SK-N-SH (cell line): ENCODE results near the gene MAT1A. TPM values are rescaled to one million over a fixed set of nuclear protein-coding genes. Genes with fewer than 3 reads are reported as not detected.

Experiments
- CTCF ChIA-PET: fragments of 300-600, 350-600 bp; formaldehyde crosslinking; extraction: SDS; loops from one replicate; lab custom pipeline; 2021; lab: Yijun Ruan, JAX
- POLR2A ChIA-PET: fragments of 350-600 bp; sonication (Branson Sonifier 250); formaldehyde crosslinking; extraction: SDS; loops from one replicate; lab custom pipeline; 2020; ENCODE audit warnings: antibody characterized with exemption, inconsistent platforms; lab: Yijun Ruan, JAX
- DNase-seq: peaks from one replicate; pipeline ENCODE4 v3.0.0; 2012
- H2AFZ ChIP-seq: fragments of 200-600 bp; sonication (generic); 2 replicates; pipeline ENCODE4 v1.8.1; 2016; ENCODE audit warnings: antibody characterized with exemption, mild to moderate bottlenecking, low read depth
- H3F3A ChIP-seq: fragments of 200-600 bp; sonication (generic); replicated peaks from 2 replicates; pipeline ENCODE3; 2016; ENCODE audit warnings: antibody characterized with exemption, mild to moderate bottlenecking; ENCODE audit not compliant: insufficient read depth
- H3K27ac ChIP-seq, 2 experiments: fragments of 200-500 bp in 1 of 2; fragments of 200-600 bp in 1 of 2; sonication (Bioruptor generic) in 1 of 2; sonication (generic), shearing (Covaris generic) in 1 of 2; 2 replicates each; pipeline versions ENCODE4 v1.5.1 to v1.6.1; 2014 to 2016; ENCODE audit warnings: low read depth in 2 of 2, inconsistent platforms in 1 of 2, low read length in 1 of 2, mild to moderate bottlenecking in 1 of 2, mixed read lengths in 1 of 2
- H3K27me3 ChIP-seq: fragments of 200-600 bp; sonication (generic), shearing (Covaris generic); 2 replicates; pipeline ENCODE4 v1.6.1; 2016; ENCODE audit warnings: mixed run types; ENCODE audit not compliant: insufficient read depth
- H3K36me3 ChIP-seq, 2 experiments: fragments of 200-500 bp in 1 of 2; fragments of 200-600 bp in 1 of 2; sonication (Bioruptor generic) in 1 of 2; sonication (generic) in 1 of 2; replicated peaks in 1 of 2; 2 replicates each; pipeline versions ENCODE3 to v1.5.1; 2014 to 2016; ENCODE audit warnings: low read length in 1 of 2, mild to moderate bottlenecking in 1 of 2; ENCODE audit not compliant: insufficient read depth in 2 of 2, control insufficient read depth in 1 of 2
- H3K4me1 ChIP-seq, 2 experiments: fragments of 200-500 bp in 1 of 2; fragments of 200-600 bp in 1 of 2; sonication (Bioruptor generic) in 1 of 2; sonication (generic), shearing (Covaris generic) in 1 of 2; 2 replicates each; pipeline versions ENCODE4 v1.5.1 to v1.6.1; 2014 to 2016; ENCODE audit warnings: low read depth in 1 of 2, low read length in 1 of 2, mixed run types in 1 of 2; ENCODE audit not compliant: insufficient read depth in 2 of 2, control insufficient read depth in 1 of 2
- H3K4me2 ChIP-seq: fragments of 200-600 bp; sonication (generic), shearing (Covaris generic); 2 replicates; pipeline ENCODE4 v1.6.1; 2017; ENCODE audit warnings: mixed run types
- H3K4me3 ChIP-seq, 2 experiments: fragments of 200-500 bp in 1 of 2; fragments of 200-600 bp in 1 of 2; sonication (Bioruptor generic) in 1 of 2; sonication (generic), shearing (Covaris generic) in 1 of 2; 2 replicates each; pipeline versions ENCODE4 v1.5.1 to v1.8.1; 2014 to 2016; ENCODE audit warnings: low read depth in 2 of 2, inconsistent platforms in 1 of 2, low read length in 1 of 2, mild to moderate bottlenecking in 1 of 2, mixed read lengths in 1 of 2, moderate library complexity in 1 of 2
- H3K79me2 ChIP-seq: fragments of 200-600 bp; sonication (generic); 2 replicates; pipeline ENCODE4 v1.8.1; 2017; ENCODE audit warnings: mild to moderate bottlenecking; ENCODE audit not compliant: insufficient read depth
- H3K9ac ChIP-seq: fragments of 200-600 bp; sonication (generic); 2 replicates; pipeline ENCODE4 v1.6.1; 2017; ENCODE audit warnings: mixed run types
- H3K9me2 ChIP-seq: fragments of 200-600 bp; sonication (generic); 2 replicates; pipeline ENCODE4 v1.6.1; 2017; ENCODE audit warnings: mixed run types
- H3K9me3 ChIP-seq: fragments of 200-600 bp; sonication (generic); 2 replicates; pipeline ENCODE4 v1.6.1; 2017; ENCODE audit warnings: mixed run types, mild to moderate bottlenecking, moderate library complexity
- H4K20me1 ChIP-seq: fragments of 200-600 bp; sonication (generic); 2 replicates; pipeline ENCODE4 v1.6.1; 2017; ENCODE audit warnings: mild to moderate bottlenecking, mixed run types; ENCODE audit not compliant: insufficient read depth
- CHD2 ChIP-seq: fragments of 150-350 bp; IDR thresholded peaks from 2 replicates; pipeline ENCODE4 v1.6.1; 2018; ENCODE audit warnings: low read length; ENCODE audit not compliant: partially characterized antibody
- EP300 ChIP-seq, 2 experiments: IDR thresholded peaks; 2 replicates each; pipeline versions ENCODE4 v1.4.0 to v1.6.1; 2012; ENCODE audit warnings: borderline replicate concordance in 1 of 2, low read depth in 1 of 2, low read length in 1 of 2
- FOSL2 ChIP-seq: IDR thresholded peaks from 2 replicates; pipeline ENCODE4 v1.4.0; 2012; ENCODE audit warnings: low read depth, mild to moderate bottlenecking, moderate library complexity, borderline replicate concordance
- FOXJ3 ChIP-seq: sonication (generic); formaldehyde crosslinking; IDR thresholded peaks from 2 replicates; pipeline ENCODE4 v1.5.1; 2020; ENCODE audit warnings: mild to moderate bottlenecking, missing genetic modification reagents
- MEF2A ChIP-seq: IDR thresholded peaks from 2 replicates; pipeline ENCODE4 v1.4.0; 2012; ENCODE audit warnings: low read depth, borderline replicate concordance
- MXI1 ChIP-seq: IDR thresholded peaks from 2 replicates; pipeline ENCODE4 v1.6.1; 2012; ENCODE audit warnings: mild to moderate bottlenecking, low read depth, low read length, improper control_type of control experiment
- NFIC ChIP-seq: IDR thresholded peaks from 2 replicates; pipeline ENCODE4 v1.4.0; 2012; ENCODE audit warnings: borderline replicate concordance
- NRF1 ChIP-seq: IDR thresholded peaks from 2 replicates; pipeline ENCODE4 v1.6.1; 2012; ENCODE audit warnings: low read depth, mild to moderate bottlenecking, low read length
- RAD21 ChIP-seq: IDR thresholded peaks from 2 replicates; pipeline ENCODE4 v1.6.1; 2012; ENCODE audit warnings: mild to moderate bottlenecking, low read length
- RFX5 ChIP-seq: IDR thresholded peaks from 2 replicates; pipeline ENCODE4 v1.6.1; 2012; ENCODE audit warnings: mild to moderate bottlenecking, improper control_type of control experiment, low read length
- SMC3 ChIP-seq: IDR thresholded peaks from 2 replicates; pipeline ENCODE4 v1.6.1; 2012; ENCODE audit warnings: low read depth, low read length, improper control_type of control experiment
- TCF12 ChIP-seq: IDR thresholded peaks from 2 replicates; pipeline ENCODE4 v1.4.0; 2012
- TEAD4 ChIP-seq: IDR thresholded peaks from 2 replicates; pipeline ENCODE4 v1.4.0; 2012; ENCODE audit warnings: mild to moderate bottlenecking, borderline replicate concordance; ENCODE audit not compliant: insufficient read depth
- YY1 ChIP-seq: IDR thresholded peaks from 2 replicates; pipeline ENCODE4 v1.4.0; 2012; ENCODE audit warnings: low read depth, mild to moderate bottlenecking
- WGBS: methylation state at CpG from one replicate; pipeline ENCODE4 v1.1.6; 2017; ENCODE audit warnings: low lambda C conversion rate; 5-methylcytosine and 5-hydroxymethylcytosine counted together
- polyA plus RNA-seq, 3 experiments: library from polyadenylated mRNA; depleted of rRNA; stranded (reverse); fragments of >200 nt; gene quantifications; 2 replicates each; pipeline ENCODE4 v1.2.3, GENCODE V29; 2012
- TF ChIP-seq, protein P1 (sequence below): IDR thresholded peaks from 2 replicates; pipeline ENCODE4 v1.4.0; 2012; ENCODE audit warnings: low read depth, borderline replicate concordance
- TF ChIP-seq, protein P2 (sequence below): IDR thresholded peaks from 2 replicates; pipeline ENCODE4; 2012
- TF ChIP-seq, protein P3 (sequence below): IDR thresholded peaks from 2 replicates; pipeline ENCODE4 v1.4.0; 2012; ENCODE audit warnings: low read depth, borderline replicate concordance

The MAT1A gene
- polyA plus RNA-seq, 1 of the 3 experiments (the other 2 are of a cell fraction), result 0.03 TPM

- 46% methylated on average over 5 of the region's 5 CpGs for WGBS
- Histone ChIP-seq H3K4me3 (no peak overlapping the region), H3F3A (no peaks in the 10 kb centered on the region), H3K27me3 (no peaks in the 10 kb centered on the region; the same call in 1 of the 2 replicates), H3K27ac (no peak overlapping the region), H4K20me1 (no peaks in the 10 kb centered on the region), H3K9ac (no peak overlapping the region), H3K4me1 (no peaks in the 10 kb centered on the region), H3K9me2 (no peaks in the 10 kb centered on the region), H3K9me3 (no peaks in the 10 kb centered on the region), H3K36me3 (no peaks in the 10 kb centered on the region), H3K4me2 (no peak overlapping the region), H3K79me2 (no peaks in the 10 kb centered on the region), H2AFZ (no peak overlapping the region)
- ChIA-PET CTCF (interaction anchor here (2.7 kb wide), 1 partner anchor 18 kb away, joined by 10 read pairs; no protein-coding TSS in a partner anchor), POLR2A (no interaction called here)
- TF ChIP-seq MXI1 (no peak), TCF12 (no peak), NRF1 (no peak)
- TF ChIP-seq, protein P1, sequence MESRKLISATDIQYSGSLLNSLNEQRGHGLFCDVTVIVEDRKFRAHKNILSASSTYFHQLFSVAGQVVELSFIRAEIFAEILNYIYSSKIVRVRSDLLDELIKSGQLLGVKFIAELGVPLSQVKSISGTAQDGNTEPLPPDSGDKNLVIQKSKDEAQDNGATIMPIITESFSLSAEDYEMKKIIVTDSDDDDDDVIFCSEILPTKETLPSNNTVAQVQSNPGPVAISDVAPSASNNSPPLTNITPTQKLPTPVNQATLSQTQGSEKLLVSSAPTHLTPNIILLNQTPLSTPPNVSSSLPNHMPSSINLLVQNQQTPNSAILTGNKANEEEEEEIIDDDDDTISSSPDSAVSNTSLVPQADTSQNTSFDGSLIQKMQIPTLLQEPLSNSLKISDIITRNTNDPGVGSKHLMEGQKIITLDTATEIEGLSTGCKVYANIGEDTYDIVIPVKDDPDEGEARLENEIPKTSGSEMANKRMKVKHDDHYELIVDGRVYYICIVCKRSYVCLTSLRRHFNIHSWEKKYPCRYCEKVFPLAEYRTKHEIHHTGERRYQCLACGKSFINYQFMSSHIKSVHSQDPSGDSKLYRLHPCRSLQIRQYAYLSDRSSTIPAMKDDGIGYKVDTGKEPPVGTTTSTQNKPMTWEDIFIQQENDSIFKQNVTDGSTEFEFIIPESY, result no peak
- TF ChIP-seq, protein P2, sequence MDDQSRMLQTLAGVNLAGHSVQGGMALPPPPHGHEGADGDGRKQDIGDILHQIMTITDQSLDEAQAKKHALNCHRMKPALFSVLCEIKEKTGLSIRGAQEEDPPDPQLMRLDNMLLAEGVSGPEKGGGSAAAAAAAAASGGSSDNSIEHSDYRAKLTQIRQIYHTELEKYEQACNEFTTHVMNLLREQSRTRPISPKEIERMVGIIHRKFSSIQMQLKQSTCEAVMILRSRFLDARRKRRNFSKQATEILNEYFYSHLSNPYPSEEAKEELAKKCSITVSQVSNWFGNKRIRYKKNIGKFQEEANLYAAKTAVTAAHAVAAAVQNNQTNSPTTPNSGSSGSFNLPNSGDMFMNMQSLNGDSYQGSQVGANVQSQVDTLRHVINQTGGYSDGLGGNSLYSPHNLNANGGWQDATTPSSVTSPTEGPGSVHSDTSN, result no peak
- DNase-seq, result no peak
Observed at GRCh38 chr10:80279146-80279545, 10.3 kb downstream of the MAT1A start.

GRCh38 chr10:80278480-80278879 lies 11.0 kb downstream of the MAT1A start:
- Histone ChIP-seq H3K9me2 (no peaks in the 10 kb centered on the region), H3K4me1 (no peaks in the 10 kb centered on the region; a peak in 1 of 4 replicates), H3K9ac (no peak overlapping the region), H3K9me3 (no peaks in the 10 kb centered on the region), H3K36me3 (no peaks in the 10 kb centered on the region), H3K4me3 (no peak overlapping the region), H3K27ac (no peak overlapping the region), H2AFZ (no peak overlapping the region), H3K4me2 (no peak overlapping the region), H3K27me3 (no peaks in the 10 kb centered on the region; the same call in 1 of the 2 replicates), H4K20me1 (no peaks in the 10 kb centered on the region), H3K79me2 (no peaks in the 10 kb centered on the region), H3F3A (no peaks in the 10 kb centered on the region)
- DNase-seq, result no peak
- WGBS, result 58% methylated on average over 5 of the region's 5 CpGs
- ChIA-PET CTCF (no interaction called here), POLR2A (no interaction called here)
- TF ChIP-seq NFIC, result no peak
- no peak for TF ChIP-seq FOSL2
- TF ChIP-seq CHD2, result no peak
- TF ChIP-seq RFX5, result no peak
- no peak for TF ChIP-seq MXI1
- TF ChIP-seq NRF1, result no peak
- TF ChIP-seq FOXJ3 (CRISPR knock-in tag), result no peak
- TF ChIP-seq TEAD4, result no peak
- no peak for TF ChIP-seq YY1
- no peak for TF ChIP-seq EP300 (IDR thresholded peaks at IDR 0.05; ENCODE audit: borderline replicate concordance in 1 of 2, low read depth in 1 of 2, low read length in 1 of 2)
- TF ChIP-seq, protein P3, sequence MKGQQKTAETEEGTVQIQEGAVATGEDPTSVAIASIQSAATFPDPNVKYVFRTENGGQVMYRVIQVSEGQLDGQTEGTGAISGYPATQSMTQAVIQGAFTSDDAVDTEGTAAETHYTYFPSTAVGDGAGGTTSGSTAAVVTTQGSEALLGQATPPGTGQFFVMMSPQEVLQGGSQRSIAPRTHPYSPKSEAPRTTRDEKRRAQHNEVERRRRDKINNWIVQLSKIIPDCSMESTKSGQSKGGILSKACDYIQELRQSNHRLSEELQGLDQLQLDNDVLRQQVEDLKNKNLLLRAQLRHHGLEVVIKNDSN, result no peak
- TF ChIP-seq, protein P2, result no peak
- TF ChIP-seq RAD21, result no peak
- TF ChIP-seq MEF2A, result no peak
- TF ChIP-seq SMC3, result no peak
